Ecto neural progenitor cell (in vitro differentiated cells): Measurements from ENCODE around the gene MLLT3.
A peak's percentile ranks its signal among the peaks of the same experiment; 100 is the strongest.
"Not testable (repeated sequence)": the region's sequence is repeated elsewhere in the genome, so short reads cannot be mapped to it uniquely, and the experiment has no call there.

ENCODE experiments used
- DNase-seq: peaks from one replicate; pipeline ENCODE4 v3.0.0-alpha.2; 2018; ENCODE audit warnings: low spot score

The MLLT3 gene

DNA sequence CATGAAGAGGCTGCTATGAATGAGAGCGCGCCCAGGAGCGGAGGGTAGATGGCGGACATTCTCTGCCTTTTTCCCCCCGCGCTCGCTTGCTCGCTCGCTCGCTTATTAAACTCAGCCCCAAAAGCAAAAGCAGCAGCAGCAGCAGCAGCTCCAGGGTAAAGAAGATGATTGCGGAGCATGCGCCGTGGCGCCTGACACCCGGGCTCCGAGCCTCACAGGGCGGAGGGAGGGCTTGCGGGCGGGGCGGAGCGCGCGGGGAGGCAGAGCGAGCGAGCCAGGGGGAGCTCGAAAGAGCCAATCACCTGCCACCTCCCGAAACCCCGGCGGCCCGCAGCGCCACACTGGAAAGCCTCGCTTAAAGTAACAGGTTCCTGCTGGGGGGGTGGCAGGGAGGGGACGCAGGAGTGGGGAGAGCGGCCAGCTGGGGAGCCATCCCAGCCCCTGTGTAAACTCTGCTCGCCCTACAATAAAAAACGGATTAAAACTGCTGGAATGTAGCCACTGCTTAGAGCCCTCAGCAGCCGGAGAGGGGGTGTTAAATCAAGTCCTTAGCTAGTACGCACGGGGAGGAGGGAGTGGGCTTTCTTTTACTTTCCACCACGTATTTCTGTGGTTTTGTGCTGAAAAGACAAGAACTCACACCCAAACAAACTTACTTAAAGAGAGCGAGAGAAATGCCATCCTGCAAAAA lies at the start of gene MLLT3:
MLLT3 (minus strand) TSS at position 170 of the 691 bp plus-strand sequence.
- DNase-seq = peak; percentile 96

DNA sequence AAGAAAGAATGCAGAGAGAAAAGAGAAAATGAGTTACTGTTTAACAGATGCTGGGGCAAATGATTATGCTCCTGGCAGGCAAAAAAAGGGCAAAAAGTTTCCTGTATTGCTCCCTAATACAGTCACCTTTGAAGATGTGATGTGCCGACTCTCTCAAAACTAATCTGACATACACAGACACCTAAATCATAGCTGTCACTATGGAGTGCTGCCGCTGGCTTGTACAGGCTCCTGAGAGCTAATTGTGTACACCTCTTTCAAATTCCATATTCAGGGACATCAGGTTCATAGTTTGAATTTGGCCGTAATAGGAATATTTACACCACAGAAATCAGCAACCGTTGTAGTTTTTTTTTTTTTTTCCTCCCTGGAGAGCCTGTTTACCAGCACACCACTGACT lies 49.3 kb upstream of the MLLT3 start:
- no peak for DNase-seq

DNA sequence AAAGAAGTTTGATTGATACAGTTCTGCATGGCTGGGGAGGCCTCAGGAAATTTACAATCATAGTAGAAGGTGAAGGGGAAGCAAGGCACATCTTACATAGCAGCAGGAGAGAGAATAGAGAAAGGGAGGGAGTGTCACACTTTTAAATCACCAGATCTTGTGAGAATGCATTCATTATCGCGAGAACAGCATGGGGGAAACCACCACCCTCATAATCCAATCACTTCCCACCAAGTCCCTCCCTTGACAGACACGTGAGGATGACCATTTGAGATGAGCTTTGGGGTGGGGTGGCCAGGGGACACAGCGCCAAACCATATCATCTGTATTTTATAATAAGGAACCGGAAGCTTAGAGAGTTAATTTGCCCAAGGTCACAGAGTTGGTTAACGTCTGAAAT lies 48.1 kb upstream of the MLLT3 start:
- DNase-seq = no peak

DNA sequence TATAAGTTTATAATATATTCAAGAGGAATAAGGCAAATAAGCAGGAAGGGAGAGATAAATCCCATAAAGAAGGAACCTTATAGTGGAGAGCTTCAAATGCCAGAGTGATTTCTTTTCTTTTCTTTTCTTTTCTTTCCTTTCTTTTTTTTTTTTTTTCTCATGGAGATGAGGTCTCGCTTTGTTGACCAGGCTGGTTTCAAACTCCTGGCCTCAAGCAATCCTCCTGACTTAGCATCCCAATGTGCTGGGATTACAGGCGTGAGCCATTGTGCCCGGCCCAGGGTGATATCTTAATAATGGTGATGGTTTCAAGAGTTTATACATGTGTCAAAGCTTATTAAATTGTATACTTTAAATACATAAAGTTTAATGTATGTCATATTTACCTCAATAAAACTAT lies 42.2 kb upstream of the MLLT3 start:
- DNase-seq = no peak

DNA sequence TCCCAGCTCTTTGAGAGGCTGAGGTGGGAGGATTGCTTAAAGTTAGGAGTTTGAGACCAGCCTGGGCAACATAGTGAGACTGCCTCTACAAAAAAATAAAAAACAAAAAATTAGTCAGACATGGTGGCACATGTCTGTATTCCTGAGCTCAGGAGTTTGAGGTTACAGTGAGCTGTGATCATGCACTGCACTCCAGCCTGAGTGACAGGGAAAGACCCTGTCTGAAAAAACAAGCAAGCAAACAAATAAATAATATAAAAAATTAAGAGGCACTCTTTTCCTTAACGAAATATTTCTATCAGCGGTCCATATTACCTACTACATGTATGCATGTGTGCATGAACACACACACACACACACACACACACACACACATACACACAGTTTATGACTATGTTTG lies 40.8 kb upstream of the MLLT3 start:
- no peak for DNase-seq

DNA sequence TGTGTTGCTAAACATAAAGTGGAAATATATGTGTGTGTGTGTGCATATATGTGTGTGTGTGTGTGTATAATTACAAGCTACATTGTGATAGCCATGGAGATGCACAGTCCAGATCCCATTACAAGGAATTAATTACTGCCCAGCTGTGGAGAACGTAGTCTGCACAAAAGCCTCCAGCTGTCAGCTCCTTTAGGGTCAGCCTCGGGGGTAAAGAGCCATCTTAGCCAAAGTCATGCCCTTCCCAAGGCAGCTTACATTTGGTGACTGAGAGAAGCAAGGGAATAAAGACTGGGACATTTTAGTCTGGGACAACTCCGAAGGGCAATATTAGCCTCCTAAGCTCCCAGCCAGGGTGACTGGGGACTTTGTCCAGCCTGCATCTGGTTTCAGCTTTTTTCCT lies 39.9 kb upstream of the MLLT3 start:
- DNase-seq = peak; percentile 60

DNA sequence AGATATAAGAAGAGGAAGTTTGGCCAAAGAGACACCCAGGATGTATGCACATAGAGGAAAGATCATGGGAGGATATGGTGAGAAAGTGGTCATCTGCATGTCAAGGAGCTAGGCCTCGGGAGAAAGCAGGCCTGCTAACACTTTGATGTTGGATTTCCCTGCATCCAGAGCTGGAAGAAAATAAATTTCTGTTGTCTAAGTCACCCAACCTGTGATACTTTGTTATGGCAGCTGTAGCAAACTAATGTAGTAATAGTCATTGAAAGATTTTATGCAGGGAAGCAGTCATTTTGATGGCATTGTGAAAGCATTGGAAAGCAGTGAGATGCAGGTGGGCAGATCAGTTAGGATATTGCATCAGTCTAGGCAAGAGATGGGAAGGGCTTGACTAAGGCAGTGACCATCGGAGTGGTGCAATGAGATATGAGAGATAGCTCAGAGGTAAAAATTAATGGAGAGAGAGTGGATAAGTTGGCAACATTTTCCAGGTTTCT lies 37.2 kb upstream of the MLLT3 start:
- DNase-seq = no peak

DNA sequence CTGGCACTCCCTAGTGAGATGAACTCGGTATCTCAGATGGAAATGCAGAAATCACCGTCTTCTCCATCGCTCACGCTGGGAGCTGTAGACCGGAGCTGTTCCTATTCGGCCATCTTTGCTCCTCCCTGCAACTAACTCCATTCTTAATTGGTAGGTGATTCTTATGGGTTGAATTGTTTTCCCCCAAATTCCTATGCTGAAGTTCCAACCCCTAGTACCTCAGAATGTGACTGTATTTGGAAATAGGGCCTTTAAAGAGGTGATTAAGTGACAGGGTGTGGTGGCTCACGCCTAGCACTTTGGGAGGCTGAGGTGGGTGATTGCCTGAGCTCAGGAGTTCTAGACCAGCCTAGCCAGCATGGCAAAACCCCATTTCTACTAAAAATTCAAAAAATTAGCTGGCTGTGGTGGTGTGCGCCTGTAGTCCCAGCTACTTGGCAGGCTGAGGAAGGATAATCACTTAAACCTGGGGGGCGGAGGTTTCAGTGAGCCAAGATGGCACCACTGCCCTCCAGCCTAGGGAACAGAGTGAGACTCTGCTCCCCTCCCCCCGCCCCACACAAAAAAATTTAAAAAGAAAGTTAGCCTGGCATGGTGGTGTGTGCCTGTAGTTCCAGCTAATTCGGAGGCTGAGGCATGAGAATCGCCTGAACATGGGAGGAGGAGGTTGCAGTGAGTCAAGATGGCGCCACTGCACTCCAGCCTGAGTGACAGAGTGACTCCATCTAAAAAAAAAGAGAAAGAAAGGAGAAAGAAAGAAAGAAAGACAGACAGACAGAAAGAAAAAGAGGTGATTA lies 36.6 kb upstream of the MLLT3 start:
- DNase-seq = no peak

DNA sequence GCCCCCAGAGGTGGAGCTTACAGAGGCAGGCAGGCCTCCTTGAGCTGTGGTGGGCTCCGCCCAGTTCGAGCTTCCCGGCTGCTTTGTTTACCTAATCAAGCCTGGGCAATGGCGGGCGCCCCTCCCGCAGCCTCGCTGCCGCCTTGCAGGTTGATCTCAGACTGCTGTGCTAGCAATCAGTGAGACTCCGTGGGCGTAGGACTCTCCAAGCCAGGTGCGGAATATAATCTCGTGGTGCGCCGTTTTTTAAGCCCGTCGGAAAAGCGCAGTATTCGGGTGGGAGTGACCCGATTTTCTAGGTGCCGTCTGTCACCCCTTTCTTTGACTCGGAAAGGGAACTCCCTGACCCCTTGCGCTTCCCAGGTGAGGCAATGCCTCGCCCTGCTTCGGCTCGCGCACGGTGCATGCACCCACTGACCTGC lies 36.0 kb upstream of the MLLT3 start:
- not testable (repeated sequence) for DNase-seq

DNA sequence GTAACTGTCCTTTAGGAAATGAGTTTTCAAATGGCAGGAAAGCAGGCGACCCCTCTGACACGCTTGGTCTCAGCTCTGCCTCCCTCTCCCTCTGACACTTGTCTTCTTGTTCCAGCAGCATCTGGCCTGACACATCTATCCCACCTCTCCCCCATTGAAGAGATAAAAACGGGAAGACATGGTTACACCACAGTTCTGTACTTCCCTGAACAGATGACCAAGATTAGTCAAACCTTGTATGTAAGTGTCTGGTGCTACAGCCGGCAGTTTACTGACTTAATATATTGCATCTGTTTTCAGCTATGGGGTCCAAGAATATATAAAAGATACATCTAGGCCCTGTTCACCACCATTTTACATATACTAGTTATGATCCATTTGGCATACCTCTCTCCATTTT lies 29.6 kb upstream of the MLLT3 start:
- no peak for DNase-seq

DNA sequence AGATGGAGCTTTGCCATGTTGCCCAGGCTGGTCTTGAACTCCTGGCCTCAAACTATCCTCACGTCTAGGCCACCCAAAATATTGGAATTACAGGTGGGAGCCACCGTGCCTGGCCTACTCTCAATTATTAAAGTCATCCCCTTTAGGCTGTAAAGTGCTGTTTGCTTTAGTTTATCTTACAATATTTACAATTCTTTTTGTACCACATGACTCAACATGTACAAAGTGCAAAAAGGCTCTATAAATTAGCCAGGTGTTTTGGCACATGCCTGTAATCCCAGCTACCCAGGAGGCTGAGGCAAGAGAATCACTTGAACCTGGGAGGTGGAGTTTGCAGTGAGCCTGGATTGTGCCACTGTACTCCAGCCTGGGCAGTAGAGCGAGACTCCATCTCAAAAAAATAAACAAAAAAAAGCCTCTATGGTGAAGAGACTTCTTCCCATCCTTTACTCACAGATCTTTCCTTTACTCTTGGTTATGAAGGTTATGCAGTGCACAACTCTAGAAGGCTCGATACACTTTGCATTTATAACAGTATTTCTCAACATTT lies 28.5 kb upstream of the MLLT3 start:
- DNase-seq = no peak

DNA sequence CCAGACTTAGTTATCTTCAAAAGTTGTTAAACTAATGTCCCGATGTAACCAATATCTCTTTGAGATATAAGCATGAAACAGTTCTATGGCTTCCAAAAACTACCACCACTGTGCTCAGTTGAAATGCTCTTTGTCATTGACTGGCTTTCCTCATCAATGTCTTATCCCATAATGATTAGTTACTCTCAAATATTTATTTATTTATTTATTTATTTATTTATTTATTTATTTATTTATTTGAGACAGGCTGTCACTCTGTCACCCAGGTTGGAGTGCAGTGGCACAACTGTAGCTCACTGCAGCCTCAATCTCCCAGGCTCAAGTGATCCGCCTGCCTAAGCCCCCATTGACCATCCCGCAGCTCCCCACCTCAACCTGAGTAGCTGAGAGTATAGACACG lies 28.0 kb upstream of the MLLT3 start:
- no peak for DNase-seq

DNA sequence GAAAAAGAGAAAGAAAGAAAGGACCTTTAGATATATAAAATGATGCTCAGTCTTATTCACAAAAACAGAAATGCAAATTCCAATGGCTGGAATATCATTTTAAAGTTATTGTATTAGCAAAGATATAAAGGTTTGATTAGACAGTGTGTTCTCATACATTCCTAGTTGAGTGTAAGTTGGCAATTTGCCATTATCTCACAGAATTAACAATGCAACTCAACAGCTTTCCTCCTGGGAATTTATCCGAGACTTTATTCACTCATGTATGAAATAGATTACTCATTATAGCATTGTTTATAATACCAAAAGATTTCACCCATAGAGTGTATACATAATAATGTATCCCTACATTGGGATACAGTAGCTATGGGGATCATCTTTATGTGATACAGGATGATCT lies 27.1 kb upstream of the MLLT3 start:
- DNase-seq = no peak

DNA sequence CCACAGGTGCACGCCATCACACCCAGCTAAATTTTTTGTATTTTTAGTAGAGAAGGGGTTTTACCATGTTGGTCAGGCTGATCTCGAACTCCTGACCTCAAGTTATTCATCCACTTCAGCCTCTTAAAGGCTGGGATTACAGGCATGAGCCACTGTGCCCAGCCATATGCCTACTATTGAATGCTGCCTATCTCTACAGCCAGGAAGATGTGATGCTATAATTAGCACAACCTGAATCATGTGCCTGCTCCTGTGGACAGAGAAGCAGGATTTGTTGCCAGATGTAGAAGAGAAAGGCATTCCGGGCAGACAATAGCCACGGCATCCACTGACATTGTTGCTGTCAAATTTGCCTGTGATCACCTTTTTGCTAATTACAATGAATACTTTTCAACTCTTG lies 24.4 kb upstream of the MLLT3 start:
- no peak for DNase-seq

DNA sequence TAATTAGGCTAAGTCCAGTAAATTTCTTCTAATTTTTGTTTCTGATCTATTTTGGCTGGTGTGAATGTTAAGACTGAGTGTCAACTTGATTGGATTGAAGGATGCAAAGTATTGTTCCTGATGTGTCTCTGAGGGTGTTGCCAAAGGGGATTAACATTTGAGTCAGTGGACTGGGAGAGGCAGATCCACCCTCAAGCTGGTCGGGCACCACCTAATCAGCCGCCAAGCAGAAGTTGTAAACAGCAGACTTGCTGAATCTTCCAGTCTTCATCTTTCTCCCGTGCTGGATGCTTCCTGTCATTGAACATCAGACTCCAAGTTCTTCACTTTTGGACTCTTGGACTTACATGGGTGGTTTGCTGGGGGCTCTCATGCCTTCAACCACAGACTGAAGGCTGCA lies 21.4 kb upstream of the MLLT3 start:
- no peak for DNase-seq

DNA sequence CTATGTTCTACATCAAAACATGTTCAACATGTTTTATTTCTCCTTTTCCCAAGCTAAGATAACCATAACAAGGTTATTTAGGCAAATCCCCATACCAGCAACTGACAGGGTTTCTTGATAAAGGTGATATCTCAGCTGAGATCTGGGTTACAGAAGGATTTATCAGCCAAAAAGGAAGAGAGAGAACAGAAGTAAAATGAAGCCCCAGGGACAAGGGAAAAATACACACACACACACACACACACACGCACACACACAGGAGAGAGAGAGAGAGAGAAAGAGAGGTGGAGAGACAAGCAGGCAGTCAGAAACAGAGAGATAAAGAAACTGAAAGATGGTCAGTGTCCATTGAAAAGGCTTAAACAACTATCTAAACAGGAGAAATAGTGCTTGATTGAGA lies 19.7 kb upstream of the MLLT3 start:
- no peak for DNase-seq

DNA sequence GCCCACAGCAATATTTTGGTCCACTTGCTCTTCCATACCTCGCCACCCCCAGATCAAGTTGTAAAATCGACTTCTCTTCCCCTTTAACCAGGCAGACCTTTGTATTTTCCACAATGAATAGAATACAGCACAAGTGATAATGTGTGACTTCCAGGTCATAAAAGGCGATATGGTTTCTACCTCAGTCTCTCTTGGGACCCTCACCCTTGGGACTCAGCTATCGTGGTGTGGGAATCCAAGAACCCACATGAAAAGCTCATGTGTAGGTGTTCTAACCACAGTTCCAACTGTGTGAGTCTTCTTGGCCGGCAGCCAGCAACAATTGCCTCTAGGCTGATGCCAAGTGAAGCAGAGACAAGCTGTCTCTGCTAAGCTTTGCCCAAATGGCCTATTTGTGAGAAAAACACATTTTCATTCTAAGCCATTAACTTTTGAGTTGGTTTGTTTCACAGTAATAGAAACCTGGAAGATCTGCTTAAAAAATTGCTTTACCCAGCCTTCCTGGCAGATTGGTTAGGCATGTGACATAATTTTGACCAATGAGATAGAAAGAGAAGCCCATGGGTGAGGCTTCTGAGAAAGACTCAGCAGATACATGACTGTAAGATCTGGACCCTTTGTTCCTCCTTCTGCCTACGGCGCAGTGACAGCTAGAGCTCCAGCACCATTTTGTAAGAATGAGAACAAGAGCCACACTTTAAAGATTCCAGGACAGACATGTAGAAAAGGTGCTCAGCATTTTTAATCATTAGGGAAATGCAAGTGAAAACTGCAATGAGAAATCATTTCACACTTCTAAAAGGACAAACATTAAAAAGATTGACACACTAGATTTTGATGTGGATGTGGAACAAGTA lies 18.3 kb upstream of the MLLT3 start:
- no peak for DNase-seq

DNA sequence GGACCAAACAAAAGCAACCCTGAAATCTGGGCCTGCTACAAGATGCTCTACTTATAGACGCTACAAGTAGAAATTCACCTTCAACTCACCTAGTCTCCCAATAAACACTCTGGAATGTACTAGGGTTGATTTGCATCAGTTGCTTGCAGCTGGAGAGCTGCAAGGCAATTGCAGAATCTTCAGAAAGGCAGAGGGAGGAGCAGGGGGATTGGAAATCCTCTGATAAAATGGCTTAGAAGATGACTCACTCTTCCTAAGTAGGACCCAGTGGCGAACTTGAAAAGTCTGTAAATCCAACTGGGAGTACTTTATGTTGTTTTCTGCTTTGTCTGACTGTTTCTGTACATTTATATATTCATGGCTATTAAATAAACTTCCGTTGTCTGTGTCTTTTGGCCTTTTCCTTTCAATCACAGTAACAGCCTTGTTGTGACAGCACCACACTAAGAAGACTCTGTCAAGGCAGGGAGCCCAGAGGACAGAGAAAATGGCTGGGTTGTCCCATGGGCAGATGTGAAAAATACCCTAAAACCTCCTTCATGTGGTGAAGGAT lies 14.7 kb upstream of the MLLT3 start:
- DNase-seq = no peak

DNA sequence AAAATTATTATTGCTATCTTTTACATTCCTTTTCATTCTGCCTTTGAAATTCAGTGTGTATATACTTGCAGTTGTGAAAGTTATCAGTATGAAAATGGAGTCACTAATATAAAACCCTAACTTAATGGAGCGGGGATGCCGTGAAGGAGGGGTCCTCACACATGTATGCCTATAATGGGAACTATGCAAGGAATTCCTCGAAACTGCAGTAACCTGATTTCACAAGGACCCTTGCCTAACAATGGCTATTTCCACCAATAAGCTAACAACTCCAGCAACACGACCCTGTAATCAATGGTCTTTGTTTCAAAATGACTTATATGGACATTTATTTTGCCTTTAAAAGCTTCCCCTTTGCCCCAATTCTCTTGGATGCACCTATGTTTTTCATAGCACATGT lies 12.6 kb upstream of the MLLT3 start:
- no peak for DNase-seq

DNA sequence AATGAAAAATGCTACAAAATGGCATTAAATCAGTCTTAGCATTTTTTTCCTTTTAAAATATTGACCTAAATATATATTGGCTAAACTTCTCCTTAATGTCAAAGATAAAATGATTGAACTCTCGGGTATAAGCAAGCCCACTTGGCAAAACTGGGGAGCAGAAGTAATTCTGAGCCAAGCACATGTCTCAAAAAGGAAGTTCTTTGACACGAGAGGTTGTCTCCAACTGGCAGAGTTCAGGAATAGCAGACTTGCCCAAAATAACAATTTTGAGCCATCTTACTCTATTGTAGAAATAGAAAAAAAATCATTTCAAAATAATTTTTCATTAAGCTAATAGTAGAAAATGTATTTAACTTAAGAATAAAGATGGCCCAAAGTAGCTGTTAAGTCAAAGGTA lies 10.4 kb upstream of the MLLT3 start:
- no peak for DNase-seq

DNA sequence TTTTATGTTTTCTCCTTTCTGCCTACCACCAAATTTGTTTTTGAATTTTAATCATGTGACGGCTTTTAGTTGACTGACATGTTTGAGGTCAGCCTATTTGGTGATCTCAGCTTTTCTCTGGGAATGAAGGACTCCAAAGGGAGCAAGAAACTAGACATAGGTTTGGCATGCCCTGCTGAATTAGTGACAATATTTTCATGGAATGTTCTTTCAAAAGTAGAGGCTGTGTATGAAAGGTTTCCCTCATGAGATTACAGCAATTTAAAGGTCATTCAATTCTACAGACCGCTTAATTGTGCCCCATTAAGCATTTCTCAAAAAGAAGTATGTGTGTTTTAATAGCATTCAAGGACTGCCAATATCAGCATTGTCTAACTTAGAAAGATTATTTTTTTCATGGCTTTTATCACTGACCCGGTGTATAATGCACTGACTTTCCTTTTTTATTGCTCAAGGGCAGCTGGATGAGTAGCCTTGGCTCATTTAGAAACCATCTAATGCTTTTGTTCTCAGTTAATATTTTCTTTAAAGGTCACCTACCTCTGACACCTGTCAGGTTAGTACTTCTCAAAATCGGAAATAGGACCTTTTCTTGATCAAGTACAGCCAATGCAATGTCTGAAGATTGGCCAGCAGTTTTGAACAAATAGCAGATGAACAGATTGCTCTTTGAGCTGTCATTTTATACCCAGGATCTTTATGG lies 8.1 kb upstream of the MLLT3 start:
- DNase-seq = no peak

DNA sequence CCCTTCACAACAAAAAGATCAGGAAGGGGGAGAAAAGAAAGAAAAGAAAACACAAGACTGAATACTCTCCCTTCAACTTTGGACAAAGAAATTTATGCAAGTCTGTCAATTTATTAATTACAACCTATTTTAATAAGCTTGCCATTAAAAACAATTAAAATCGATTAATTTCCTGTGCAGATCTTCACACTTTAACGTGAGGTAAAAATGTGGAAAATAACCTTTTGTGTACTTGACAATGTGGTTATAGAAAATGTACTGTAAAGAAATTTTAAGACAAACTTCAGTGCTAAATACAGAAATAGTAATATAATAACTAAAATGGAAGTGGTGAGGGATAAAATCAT lies 2.7 kb upstream of the MLLT3 start:
- DNase-seq = no peak
